SJCRH30 (cell line): ENCODE measurements around the gene GRPEL2. TPM values are rescaled to one million over a fixed set of nuclear protein-coding genes. Genes with fewer than 3 reads are reported as not detected.
A peak's percentile ranks its signal among the peaks of the same experiment; 100 is the strongest.

Source experiments
- DNase-seq, 2 experiments: peaks; one replicate each; pipeline ENCODE4 v3.0.0-alpha.2; 2015 to 2020
- H3K27ac ChIP-seq: fragments of 250-450 bp; sonication (Bioruptor Pico); 2 replicates; pipeline ENCODE4 v1.5.1; 2020; ENCODE audit warnings: mild to moderate bottlenecking, moderate library complexity
- H3K27me3 ChIP-seq: fragments of 250-450 bp; sonication (Bioruptor Pico); 2 replicates; pipeline ENCODE4 v1.5.1; 2020; ENCODE audit warnings: mild to moderate bottlenecking, moderate library complexity
- H3K36me3 ChIP-seq: fragments of 250-450 bp; sonication (Bioruptor Pico); 2 replicates; pipeline ENCODE4 v1.5.1; 2020; ENCODE audit warnings: mild to moderate bottlenecking, moderate library complexity
- H3K4me1 ChIP-seq: fragments of 250-450 bp; sonication (Bioruptor Pico); 2 replicates; pipeline ENCODE4 v1.5.1; 2020; ENCODE audit warnings: mild to moderate bottlenecking, moderate library complexity
- H3K4me3 ChIP-seq: fragments of 250-450 bp; sonication (Bioruptor Pico); 2 replicates; pipeline ENCODE4 v1.5.1; 2020; ENCODE audit warnings: mild to moderate bottlenecking, moderate library complexity
- H3K9me3 ChIP-seq: fragments of 250-450 bp; sonication (Bioruptor Pico); replicated peaks from 2 replicates; pipeline ENCODE4 v1.5.1; 2020; ENCODE audit warnings: mild to moderate bottlenecking, moderate library complexity
- total RNA-seq: library from RNA; depleted of rRNA; stranded (reverse); fragments of >200 nt; shearing (Covaris generic); gene quantifications from 2 replicates; pipeline ENCODE4 v1.2.3, GENCODE V29; 2014

Gene GRPEL2
- total RNA-seq, 1 experiment from 2014 or later = 35.4 TPM

DNA sequence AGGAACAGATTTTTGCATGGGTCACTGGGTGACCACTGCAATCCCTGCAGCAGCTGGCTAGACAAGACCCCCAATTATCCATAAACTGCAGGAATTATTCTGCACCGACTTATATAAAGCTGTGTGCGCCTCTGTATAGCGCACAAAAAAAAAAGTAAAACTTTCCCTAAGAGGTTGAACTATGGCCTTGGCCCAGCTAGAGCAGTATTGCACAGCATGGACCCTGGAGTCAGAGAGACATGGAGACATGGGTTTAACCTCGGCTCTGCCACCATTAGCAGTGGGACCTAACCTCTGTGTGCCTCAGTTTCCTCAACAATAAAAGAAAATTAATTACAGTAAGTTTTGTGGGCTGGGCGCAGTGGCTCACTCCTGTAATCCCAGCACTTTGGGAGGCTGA is 17.1 kb upstream of the GRPEL2 start:
- no peaks in the 10 kb centered on the region for H3K36me3 ChIP-seq
- no peaks in the 10 kb centered on the region; the same call in 1 of the 2 replicates for H3K27me3 ChIP-seq
- H3K27ac ChIP-seq = no peak overlapping the region
- H3K4me1 ChIP-seq = 0 out of 2 replicates have a peak, but pooled peaks cover 5% of the 10 kb centered on the region
- H3K9me3 ChIP-seq = no peaks in the 10 kb centered on the region
- no peak for DNase-seq
- H3K4me3 ChIP-seq = no peak overlapping the region

DNA sequence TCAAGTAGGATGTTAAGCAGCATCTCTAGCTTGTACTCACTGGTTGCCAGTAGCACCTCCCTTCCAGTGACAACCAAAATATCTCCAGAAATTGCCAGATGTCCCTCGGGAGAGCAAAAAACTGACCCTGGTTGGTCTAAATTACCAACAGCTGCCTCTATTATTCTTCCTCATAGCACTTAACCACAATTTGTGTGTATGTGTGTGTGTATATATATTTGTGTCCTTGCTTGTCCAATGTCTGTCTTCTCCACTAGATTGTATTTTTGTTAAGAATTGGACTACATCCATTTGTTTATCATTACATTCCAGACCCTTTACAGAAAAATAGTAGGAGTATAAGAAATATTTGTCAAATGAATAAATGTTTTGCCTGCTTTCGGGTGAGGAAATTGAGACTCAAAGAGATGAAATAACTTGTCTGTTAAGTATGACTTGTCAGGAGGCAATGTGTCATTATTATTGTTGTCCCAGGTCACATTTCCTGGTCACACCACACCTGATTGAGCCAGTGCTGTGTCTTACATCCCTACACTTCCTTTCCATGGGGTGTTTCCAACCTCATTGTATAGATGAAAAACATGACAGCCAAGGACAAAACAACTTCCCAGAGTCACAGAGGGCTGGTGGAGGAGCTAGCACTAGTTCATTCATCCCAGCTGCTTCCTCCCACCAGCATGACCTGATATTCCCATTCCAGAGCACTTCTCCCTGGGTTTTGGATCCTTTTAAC is 11.4 kb upstream of the GRPEL2 start:
- no peak overlapping the region for H3K4me3 ChIP-seq
- H3K9me3 ChIP-seq = no peaks in the 10 kb centered on the region
- H3K27me3 ChIP-seq = no peaks in the 10 kb centered on the region; the same call in 1 of the 2 replicates
- no peak overlapping the region for H3K27ac ChIP-seq
- peaks cover 3% of the 10 kb centered on the region for H3K4me1 ChIP-seq
- DNase-seq = peak in 1 of 2 experiments; percentile 41
- H3K36me3 ChIP-seq = no peaks in the 10 kb centered on the region

GRCh38 chr5:149337736-149338135 is 7.6 kb upstream of the GRPEL2 start:
- Histone ChIP-seq H3K4me1 (peaks cover 3% of the 10 kb centered on the region), H3K4me3 (no peak overlapping the region), H3K9me3 (no peaks in the 10 kb centered on the region), H3K27ac (no peak overlapping the region), H3K36me3 (no peaks in the 10 kb centered on the region), H3K27me3 (no peaks in the 10 kb centered on the region; the same call in 1 of the 2 replicates)
- peak; percentile 62 to 83 for DNase-seq

DNA sequence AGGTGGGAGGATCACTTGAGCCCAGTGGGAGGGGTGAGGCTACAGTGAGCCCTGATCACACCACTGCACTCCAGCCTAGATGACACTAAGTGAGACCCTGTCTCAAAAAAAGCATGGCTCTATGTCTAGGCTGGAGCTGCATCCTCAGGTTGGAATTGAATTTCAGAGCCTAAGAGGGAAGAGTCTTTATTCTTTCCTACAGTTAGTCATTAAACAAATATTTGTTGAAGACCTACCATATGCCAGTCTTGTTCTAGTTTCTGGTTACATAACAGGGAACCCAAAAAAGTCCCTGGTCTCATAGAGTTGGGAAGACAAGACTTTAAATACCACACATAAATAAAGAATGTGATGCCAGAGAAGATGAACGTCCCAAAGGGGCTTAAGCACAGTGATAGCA is 6.9 kb upstream of the GRPEL2 start:
- Histone ChIP-seq H3K4me3 (no peak overlapping the region), H3K36me3 (no peaks in the 10 kb centered on the region), H3K9me3 (no peaks in the 10 kb centered on the region), H3K27me3 (no peaks in the 10 kb centered on the region; the same call in 1 of the 2 replicates), H3K4me1 (peaks cover 3% of the 10 kb centered on the region), H3K27ac (no peak overlapping the region)
- no peak for DNase-seq

DNA sequence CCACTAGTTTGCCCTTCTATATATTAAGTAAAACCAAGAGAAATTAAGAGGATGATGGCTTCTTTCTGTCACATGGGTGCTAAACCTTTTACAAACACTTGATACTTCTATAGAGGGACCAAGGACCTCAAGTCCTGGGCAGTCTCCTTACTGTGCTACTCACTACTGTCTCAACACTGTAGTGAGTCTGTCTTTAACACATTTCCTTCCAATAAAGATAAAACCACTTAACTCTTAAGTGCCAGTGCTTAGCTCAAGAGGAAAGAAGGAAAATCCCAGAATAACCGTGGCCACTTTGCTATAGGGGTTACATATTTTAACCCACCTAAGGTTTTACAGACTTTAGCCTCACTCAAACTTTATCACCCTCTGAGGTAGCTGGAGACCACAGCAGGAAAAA is 4.4 kb upstream of the GRPEL2 start:
- H3K27ac ChIP-seq = no peak overlapping the region
- H3K9me3 ChIP-seq = no peaks in the 10 kb centered on the region
- H3K4me1 ChIP-seq = peaks cover 3% of the 10 kb centered on the region; the same call in 1 of the 2 replicates
- no peak overlapping the region for H3K4me3 ChIP-seq
- no peaks in the 10 kb centered on the region for H3K27me3 ChIP-seq
- DNase-seq = no peak
- no peaks in the 10 kb centered on the region for H3K36me3 ChIP-seq

DNA sequence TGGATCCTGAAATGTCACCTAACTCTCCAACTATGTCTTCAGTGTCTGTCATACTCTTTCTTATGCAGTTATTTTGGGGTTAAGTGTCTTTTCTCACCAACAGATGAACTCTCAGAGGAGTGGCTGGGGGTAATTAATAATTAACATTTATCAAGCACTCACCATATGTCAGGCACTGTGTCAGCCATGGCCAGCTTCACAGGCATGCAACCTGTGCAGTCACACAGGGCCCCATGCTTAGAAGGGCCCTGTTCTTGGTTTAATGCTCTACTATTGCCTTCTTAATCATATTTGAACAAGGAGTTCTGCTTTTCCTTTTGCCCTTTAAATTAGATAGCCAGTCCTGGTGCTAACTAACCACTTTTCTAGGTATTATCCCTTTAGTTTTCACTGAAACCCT is 3.4 kb upstream of the GRPEL2 start:
- Histone ChIP-seq H3K4me3 (no peak overlapping the region), H3K9me3 (no peaks in the 10 kb centered on the region), H3K36me3 (no peaks in the 10 kb centered on the region), H3K27me3 (no peaks in the 10 kb centered on the region), H3K27ac (no peak overlapping the region), H3K4me1 (peaks cover 3% of the 10 kb centered on the region; the same call in 1 of the 2 replicates)
- DNase-seq = no peak

DNA sequence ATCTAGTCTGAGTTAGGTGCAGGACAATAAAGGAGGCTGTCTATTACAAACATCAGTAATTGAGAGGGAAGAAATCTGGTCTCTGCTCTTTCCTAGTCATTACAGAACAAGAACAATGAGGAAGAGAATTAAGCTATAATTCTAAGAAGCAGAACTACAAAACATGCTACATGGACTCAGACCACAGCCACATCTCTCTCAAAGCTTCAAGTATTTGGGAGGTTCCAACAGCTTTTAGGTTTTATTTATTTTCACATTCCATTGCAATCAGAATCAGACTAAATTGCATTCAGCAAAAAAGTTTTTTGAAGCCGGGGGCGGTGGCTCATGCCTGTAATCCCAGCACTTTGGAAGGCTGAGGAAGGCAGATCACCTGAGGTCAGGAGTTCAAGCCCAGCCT is 1.1 kb upstream of the GRPEL2 start:
- peak overlapping the region; percentile 79; the same call in 1 of the 2 replicates for H3K4me3 ChIP-seq
- no peaks in the 10 kb centered on the region for H3K4me1 ChIP-seq
- DNase-seq = no peak
- H3K27ac ChIP-seq = no peak overlapping the region
- H3K27me3 ChIP-seq = no peaks in the 10 kb centered on the region
- H3K9me3 ChIP-seq = no peaks in the 10 kb centered on the region
- peaks cover 16% of the 10 kb centered on the region for H3K36me3 ChIP-seq

- Histone ChIP-seq H3K4me1 (no peaks in the 10 kb centered on the region), H3K36me3 (peaks cover 33% of the 10 kb centered on the region), H3K27ac (peak overlapping the region; percentile 49), H3K9me3 (no peaks in the 10 kb centered on the region), H3K4me3 (peak overlapping the region; percentile 79), H3K27me3 (no peaks in the 10 kb centered on the region)
- peak in 1 of 2 experiments; percentile 29 for DNase-seq
Measured at GRCh38 chr5:149345892-149346222, 558 bp downstream of the GRPEL2 start.

DNA sequence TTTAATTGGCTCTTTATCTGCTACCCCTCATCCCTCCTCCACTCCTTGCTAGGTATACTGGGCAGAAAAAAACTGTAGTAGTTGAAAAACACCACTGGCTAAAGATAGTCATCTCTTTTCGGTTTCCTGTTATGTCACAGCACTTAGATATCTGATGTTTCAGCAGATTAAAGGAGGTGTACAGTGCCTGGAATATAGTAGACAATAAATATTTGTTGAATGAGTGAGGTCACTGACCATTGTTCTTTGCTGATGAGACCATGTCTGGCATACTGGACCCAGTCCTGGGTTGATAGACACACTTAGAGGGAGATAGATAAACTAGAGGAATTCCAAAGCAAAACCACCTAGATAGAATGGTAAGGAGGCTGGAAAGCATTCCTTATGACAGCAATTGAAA is 3.2 kb downstream of the GRPEL2 start:
- Histone ChIP-seq H3K4me3 (no peak overlapping the region), H3K27me3 (no peaks in the 10 kb centered on the region), H3K27ac (no peak overlapping the region), H3K4me1 (no peaks in the 10 kb centered on the region), H3K9me3 (no peaks in the 10 kb centered on the region), H3K36me3 (peaks cover 55% of the 10 kb centered on the region)
- DNase-seq = no peak

DNA sequence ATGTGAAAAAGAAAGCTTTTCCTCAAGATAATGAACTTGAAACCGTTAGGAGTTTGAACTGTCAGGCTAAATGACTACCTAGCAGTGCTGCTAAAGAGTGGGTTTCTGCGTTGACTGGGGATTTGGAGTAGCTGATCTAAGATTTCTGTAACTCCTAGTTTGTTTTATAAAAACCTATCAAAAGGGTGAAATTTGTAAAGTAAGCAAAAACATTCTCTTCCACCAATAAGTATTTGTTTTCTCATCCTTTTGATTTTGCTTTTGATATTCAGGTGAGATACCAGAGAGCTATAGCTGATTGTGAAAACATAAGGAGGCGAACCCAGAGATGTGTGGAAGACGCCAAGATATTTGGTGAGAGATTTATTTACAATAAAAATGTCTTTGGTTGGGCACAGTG is 4.1 kb downstream of the GRPEL2 start:
- Histone ChIP-seq H3K27ac (no peak overlapping the region), H3K4me1 (no peaks in the 10 kb centered on the region), H3K9me3 (no peaks in the 10 kb centered on the region), H3K36me3 (peaks cover 58% of the 10 kb centered on the region), H3K27me3 (no peaks in the 10 kb centered on the region), H3K4me3 (no peak overlapping the region)
- DNase-seq = no peak

DNA sequence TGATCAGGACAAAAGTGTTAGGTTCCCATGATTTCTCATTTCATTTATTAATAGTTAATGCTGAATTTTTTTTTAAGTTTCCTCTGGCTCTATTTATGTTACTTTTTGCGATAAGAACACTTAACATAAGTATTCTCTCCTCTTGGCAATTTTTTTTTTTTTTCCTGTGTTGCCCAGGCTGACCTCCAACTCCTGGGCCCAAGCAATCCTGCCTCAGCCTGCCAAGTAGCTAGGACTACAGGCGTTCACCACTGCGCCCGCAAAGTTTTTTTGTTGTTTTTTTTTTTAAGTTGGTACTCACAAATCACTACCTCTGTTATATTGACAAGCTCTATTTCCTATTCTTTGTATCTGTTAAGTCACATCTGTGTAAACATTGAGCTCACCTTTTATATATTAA is 6.9 kb downstream of the GRPEL2 start:
- no peaks in the 10 kb centered on the region for H3K9me3 ChIP-seq
- H3K36me3 ChIP-seq = peaks cover 59% of the 10 kb centered on the region
- DNase-seq = no peak
- H3K27me3 ChIP-seq = no peaks in the 10 kb centered on the region
- H3K27ac ChIP-seq = no peak overlapping the region
- no peak overlapping the region for H3K4me3 ChIP-seq
- no peaks in the 10 kb centered on the region for H3K4me1 ChIP-seq

DNA sequence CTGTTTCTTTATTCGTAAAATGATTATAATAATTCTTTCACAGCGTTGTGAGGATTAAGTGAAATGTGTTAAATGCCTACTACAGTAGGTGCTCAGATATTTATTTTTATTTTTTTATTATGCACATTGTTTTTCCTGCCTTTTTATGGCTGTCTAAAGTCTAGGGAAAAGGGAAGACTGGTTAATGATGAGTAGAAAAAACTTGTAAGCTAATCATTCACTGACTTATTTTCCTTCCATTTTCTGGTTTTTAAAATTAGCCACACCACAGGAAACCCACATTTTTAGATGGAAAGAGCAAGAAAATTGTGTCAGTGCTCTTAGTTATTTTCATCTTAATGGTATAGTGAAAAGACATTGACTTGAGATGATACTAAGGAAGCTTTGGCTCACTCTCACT is 8.6 kb downstream of the GRPEL2 start:
- no peak for DNase-seq
- H3K4me3 ChIP-seq = no peak overlapping the region
- peaks cover 46% of the 10 kb centered on the region for H3K36me3 ChIP-seq
- no peak overlapping the region for H3K27ac ChIP-seq
- H3K27me3 ChIP-seq = no peaks in the 10 kb centered on the region
- H3K9me3 ChIP-seq = no peaks in the 10 kb centered on the region
- 0 out of 2 replicates have a peak, but pooled peaks cover 4% of the 10 kb centered on the region for H3K4me1 ChIP-seq

GRCh38 chr5:149355688-149356087 is 10.4 kb downstream of the GRPEL2 start:
- H3K9me3 ChIP-seq = no peaks in the 10 kb centered on the region
- no peak overlapping the region for H3K4me3 ChIP-seq
- H3K4me1 ChIP-seq = 0 out of 2 replicates have a peak, but pooled peaks cover 4% of the 10 kb centered on the region
- H3K27me3 ChIP-seq = no peaks in the 10 kb centered on the region
- H3K27ac ChIP-seq = no peak overlapping the region
- peaks cover 28% of the 10 kb centered on the region for H3K36me3 ChIP-seq
- DNase-seq = no peak

GRCh38 chr5:149356391-149356790 is 11.1 kb downstream of the GRPEL2 start:
- Histone ChIP-seq H3K36me3 (peaks cover 21% of the 10 kb centered on the region), H3K4me3 (no peak overlapping the region), H3K27me3 (no peaks in the 10 kb centered on the region), H3K9me3 (no peaks in the 10 kb centered on the region), H3K4me1 (0 out of 2 replicates have a peak, but pooled peaks cover 4% of the 10 kb centered on the region), H3K27ac (no peak overlapping the region)
- no peak for DNase-seq

DNA sequence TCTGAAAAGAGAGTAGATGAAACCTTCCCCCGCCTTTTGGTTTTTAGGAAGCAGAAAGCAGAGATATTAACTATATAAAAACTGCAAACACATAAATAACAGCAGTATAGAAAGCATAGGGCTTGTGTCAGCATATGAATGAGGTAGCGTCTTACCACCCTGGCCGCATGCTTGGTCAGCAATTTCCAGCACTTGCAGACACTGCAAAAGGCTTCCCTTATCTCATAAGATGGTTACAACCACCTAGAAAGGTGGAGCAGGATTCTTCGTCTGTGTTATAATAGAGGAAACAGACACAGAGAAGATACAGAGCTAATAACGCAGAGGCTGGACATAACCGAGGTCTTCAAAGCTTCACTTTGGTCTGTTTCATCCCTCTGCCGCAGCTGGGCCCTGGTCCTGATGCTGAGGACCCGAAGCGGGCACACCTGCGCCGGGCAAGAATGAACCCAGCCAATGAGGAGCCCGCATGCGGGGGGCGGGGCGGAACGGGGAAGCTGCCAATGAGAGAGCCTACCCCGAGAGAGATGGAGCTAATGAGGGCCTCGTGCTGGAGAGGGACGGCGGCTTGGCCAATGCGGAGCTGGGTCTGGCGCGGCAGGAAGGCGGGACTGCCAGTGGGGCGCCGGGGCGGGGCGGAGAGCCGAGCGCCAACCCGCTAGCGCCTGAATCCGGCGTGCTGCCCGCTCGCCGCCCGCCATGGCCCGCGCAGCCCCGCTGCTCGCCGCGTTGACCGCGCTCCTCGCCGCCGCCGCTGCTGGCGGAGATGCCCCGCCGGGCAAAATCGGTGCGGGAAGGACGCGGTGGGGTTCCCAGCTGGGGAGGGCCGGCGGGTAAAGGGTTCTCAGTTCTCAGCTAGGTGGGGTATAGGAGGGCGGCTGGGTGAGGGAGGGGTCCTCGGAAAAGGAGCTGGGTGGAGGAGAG is 12.3 kb downstream of the GRPEL2 start, which contains the start of gene PCYOX1L:
TSS of gene PCYOX1L (plus strand) at position 677 of the 924 bp plus-strand sequence. CDS start at position 700, 23 bp downstream.
- DNase-seq = peak; percentile 96
- Histone ChIP-seq H3K4me3 (peak within 1 kb of the TSS; percentile 84), H3K36me3 (peaks cover 11% of the 10 kb centered on the region), H3K27ac (no peak within 1 kb of the TSS; the same call in 1 of the 2 replicates), H3K4me1 (0 out of 2 replicates have a peak, but pooled peaks cover 4% of the 10 kb centered on the region), H3K27me3 (no peaks in the 10 kb centered on the region), H3K9me3 (no peaks in the 10 kb centered on the region)
